Panc1 (cell line): ENCODE measurements around the gene TLDC2.
"Not testable (repeated sequence)": the region's sequence is repeated elsewhere in the genome, so short reads cannot be mapped to it uniquely, and the experiment has no call there.

Experiments used
- POLR2AphosphoS5 ChIP-seq: IDR thresholded peaks from 2 replicates; pipeline ENCODE4 v1.6.1; 2012; ENCODE audit warnings: mild to moderate bottlenecking, low read depth, low read length, moderate library complexity
- TF ChIP-seq, protein P1 (sequence below): fragments of 450-650 bp; IDR thresholded peaks from 2 replicates; pipeline ENCODE4 v1.5.1; 2017; ENCODE audit warnings: mild to moderate bottlenecking

DNA sequence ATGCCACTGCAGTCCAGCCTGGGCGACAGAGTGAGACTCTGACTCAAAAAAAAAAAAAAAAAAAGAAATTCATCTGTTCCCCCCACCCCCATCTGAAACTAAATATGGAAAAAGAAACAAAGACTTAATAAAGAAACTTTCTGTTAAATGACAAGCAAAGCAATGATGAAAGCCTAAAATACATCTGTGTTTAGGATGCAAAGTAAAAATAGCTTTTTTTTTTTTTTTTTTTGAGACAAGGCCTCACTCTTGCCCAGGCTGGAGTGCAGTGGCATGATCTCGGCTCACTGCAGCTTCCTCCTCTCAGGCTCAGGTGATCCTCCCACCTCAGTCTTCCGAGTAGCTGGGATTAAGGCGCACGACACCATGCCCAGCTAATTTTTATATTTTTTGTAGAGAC, 845 bp upstream of the TLDC2 start:
- not testable (repeated sequence) for TF ChIP-seq POLR2AphosphoS5
- TF ChIP-seq, protein P1, sequence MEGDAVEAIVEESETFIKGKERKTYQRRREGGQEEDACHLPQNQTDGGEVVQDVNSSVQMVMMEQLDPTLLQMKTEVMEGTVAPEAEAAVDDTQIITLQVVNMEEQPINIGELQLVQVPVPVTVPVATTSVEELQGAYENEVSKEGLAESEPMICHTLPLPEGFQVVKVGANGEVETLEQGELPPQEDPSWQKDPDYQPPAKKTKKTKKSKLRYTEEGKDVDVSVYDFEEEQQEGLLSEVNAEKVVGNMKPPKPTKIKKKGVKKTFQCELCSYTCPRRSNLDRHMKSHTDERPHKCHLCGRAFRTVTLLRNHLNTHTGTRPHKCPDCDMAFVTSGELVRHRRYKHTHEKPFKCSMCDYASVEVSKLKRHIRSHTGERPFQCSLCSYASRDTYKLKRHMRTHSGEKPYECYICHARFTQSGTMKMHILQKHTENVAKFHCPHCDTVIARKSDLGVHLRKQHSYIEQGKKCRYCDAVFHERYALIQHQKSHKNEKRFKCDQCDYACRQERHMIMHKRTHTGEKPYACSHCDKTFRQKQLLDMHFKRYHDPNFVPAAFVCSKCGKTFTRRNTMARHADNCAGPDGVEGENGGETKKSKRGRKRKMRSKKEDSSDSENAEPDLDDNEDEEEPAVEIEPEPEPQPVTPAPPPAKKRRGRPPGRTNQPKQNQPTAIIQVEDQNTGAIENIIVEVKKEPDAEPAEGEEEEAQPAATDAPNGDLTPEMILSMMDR = not testable (repeated sequence)
